ENCODE measurements around the gene SUPV3L1.
A peak's percentile ranks its signal among the peaks of the same experiment; 100 is the strongest.
"Not testable (repeated sequence)": the region's sequence is repeated elsewhere in the genome, so short reads cannot be mapped to it uniquely, and the experiment has no call there.

Gene SUPV3L1

GRCh38 chr10:69232736-69233480, 52.9 kb downstream of the SUPV3L1 start:
- DNase-seq, result no peak

GRCh38 chr10:69234447-69234846, 54.4 kb downstream of the SUPV3L1 start:
- DNase-seq, result no peak

- DNase-seq, result peak; percentile 80
Observed at GRCh38 chr10:69237528-69238159, 57.6 kb downstream of the SUPV3L1 start.

- DNase-seq, result no peak
Observed at GRCh38 chr10:69239136-69239535, 59.1 kb downstream of the SUPV3L1 start.

- DNase-seq, result peak; percentile 28
Observed at GRCh38 chr10:69239816-69240434, 59.9 kb downstream of the SUPV3L1 start.

- no peak for DNase-seq
Observed at GRCh38 chr10:69240455-69240854, 60.4 kb downstream of the SUPV3L1 start.

GRCh38 chr10:69241575-69241974, 61.5 kb downstream of the SUPV3L1 start:
- DNase-seq, result peak; percentile 20

GRCh38 chr10:69242040-69242851, 62.2 kb downstream of the SUPV3L1 start:
- DNase-seq, result no peak

GRCh38 chr10:69242852-69243212, 62.8 kb downstream of the SUPV3L1 start:
- DNase-seq, result no peak

GRCh38 chr10:69243817-69244216, 63.8 kb downstream of the SUPV3L1 start:
- DNase-seq, result no peak

GRCh38 chr10:69246036-69246435, 66.0 kb downstream of the SUPV3L1 start:
- DNase-seq, result no peak

- no peak for DNase-seq
Observed at GRCh38 chr10:69246581-69247312, 66.7 kb downstream of the SUPV3L1 start.

GRCh38 chr10:69247313-69247710, 67.3 kb downstream of the SUPV3L1 start:
- no peak for DNase-seq

GRCh38 chr10:69248117-69248730, 68.2 kb downstream of the SUPV3L1 start:
- no peak for DNase-seq

- no peak for DNase-seq
Observed at GRCh38 chr10:69250041-69250440, 70.0 kb downstream of the SUPV3L1 start.

GRCh38 chr10:69251417-69251816, 71.4 kb downstream of the SUPV3L1 start:
- DNase-seq, result not testable (repeated sequence)

GRCh38 chr10:69253171-69253570, 73.1 kb downstream of the SUPV3L1 start:
- DNase-seq, result no peak

GRCh38 chr10:69254877-69255276, 74.8 kb downstream of the SUPV3L1 start:
- no peak for DNase-seq
